ENCODE data around the gene HS6ST2. TPM values are rescaled to one million over a fixed set of nuclear protein-coding genes. Genes with fewer than 3 reads are reported as not detected.

The HS6ST2 gene
- polyA plus RNA-seq, 1 donor (not counting 4 experiments of a cell fraction or from before 2014, with no cell fraction given), result 0.43 TPM

DNA sequence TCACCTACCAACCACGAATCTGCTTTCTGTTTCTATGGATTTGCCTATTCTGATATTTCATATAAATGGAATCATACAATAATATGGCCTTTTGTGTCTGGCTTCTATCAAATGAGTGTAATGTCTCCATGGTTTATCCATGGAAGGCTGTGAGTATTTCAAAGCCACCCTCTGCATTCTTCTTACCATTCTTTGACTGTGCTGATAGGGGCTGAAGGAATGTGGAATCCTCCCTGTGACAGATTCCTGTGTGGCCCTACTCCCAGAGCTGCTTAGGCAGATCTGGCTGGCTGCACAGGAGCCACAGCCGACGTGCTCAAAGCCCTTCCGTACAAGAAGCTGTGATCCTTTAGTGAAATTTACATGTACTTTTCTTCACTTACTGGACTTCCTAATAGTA lies 163.2 kb downstream of the HS6ST2 start:
- no peak overlapping the region for H3K9ac ChIP-seq (ENCODE audit: control insufficient read depth, extremely low read depth, insufficient read depth, low read length)
- no peaks in the 10 kb centered on the region for H4K20me1 ChIP-seq (ENCODE audit: control insufficient read depth, extremely low read depth, insufficient read depth, low read length)
- H3K9me3 ChIP-seq (ENCODE audit: control insufficient read depth, low read depth, low read length), result no peaks in the 10 kb centered on the region
- TF ChIP-seq, protein P1, sequence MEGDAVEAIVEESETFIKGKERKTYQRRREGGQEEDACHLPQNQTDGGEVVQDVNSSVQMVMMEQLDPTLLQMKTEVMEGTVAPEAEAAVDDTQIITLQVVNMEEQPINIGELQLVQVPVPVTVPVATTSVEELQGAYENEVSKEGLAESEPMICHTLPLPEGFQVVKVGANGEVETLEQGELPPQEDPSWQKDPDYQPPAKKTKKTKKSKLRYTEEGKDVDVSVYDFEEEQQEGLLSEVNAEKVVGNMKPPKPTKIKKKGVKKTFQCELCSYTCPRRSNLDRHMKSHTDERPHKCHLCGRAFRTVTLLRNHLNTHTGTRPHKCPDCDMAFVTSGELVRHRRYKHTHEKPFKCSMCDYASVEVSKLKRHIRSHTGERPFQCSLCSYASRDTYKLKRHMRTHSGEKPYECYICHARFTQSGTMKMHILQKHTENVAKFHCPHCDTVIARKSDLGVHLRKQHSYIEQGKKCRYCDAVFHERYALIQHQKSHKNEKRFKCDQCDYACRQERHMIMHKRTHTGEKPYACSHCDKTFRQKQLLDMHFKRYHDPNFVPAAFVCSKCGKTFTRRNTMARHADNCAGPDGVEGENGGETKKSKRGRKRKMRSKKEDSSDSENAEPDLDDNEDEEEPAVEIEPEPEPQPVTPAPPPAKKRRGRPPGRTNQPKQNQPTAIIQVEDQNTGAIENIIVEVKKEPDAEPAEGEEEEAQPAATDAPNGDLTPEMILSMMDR (optimal IDR thresholded peaks at IDR 0.05 in 1 of 3, IDR thresholded peaks at IDR 0.05 in 1 of 3, conservative IDR thresholded peaks at IDR 0.05 in 1 of 3; ENCODE audit: extremely low read depth in 1 of 3, insufficient read depth in 2 of 3, low read length in 3 of 3), result no peak
- TF ChIP-seq EZH2 (IDR thresholded peaks at IDR 0.05; ENCODE audit: low read length), result no peak
- FAIRE-seq (no peak), DNase-seq (ENCODE audit: low read depth, low spot score) (no peak)
- no peaks in the 10 kb centered on the region for H3K36me3 ChIP-seq (ENCODE audit: control insufficient read depth in 2 of 2, extremely low read depth in 1 of 2, insufficient read depth in 2 of 2, low read length in 2 of 2)
- H3K27ac ChIP-seq (ENCODE audit: control insufficient read depth, insufficient read depth, low read length), result no peak overlapping the region
- H3K4me2 ChIP-seq (ENCODE audit: control insufficient read depth, extremely low read depth, insufficient read depth, low read depth, low read length), result no peak overlapping the region
- H3K27me3 ChIP-seq (ENCODE audit: control insufficient read depth, extremely low read depth, insufficient read depth, low read length), result no peaks in the 10 kb centered on the region
- no peaks in the 10 kb centered on the region for H3K4me1 ChIP-seq (ENCODE audit: control insufficient read depth, extremely low read depth, insufficient read depth, low read length)
- no peaks in the 10 kb centered on the region for H3K79me2 ChIP-seq (ENCODE audit: control insufficient read depth, insufficient read depth, low read length)
- no peak overlapping the region for H3K4me3 ChIP-seq (ENCODE audit: control insufficient read depth in 2 of 3, extremely low read depth in 1 of 3, insufficient read depth in 2 of 3, low read depth in 1 of 3, low read length in 3 of 3)
- H3K9me1 ChIP-seq (ENCODE audit: control insufficient read depth, extremely low read depth, insufficient read depth, low read length), result no peaks in the 10 kb centered on the region
- H2AFZ ChIP-seq (ENCODE audit: control insufficient read depth, low read length), result no peak overlapping the region
- dilution Hi-C loops (cut with MboI; ENCODE audit: extremely low pct_ligation_motif_present, low sequenced_read_pairs), result no loop called here

DNA sequence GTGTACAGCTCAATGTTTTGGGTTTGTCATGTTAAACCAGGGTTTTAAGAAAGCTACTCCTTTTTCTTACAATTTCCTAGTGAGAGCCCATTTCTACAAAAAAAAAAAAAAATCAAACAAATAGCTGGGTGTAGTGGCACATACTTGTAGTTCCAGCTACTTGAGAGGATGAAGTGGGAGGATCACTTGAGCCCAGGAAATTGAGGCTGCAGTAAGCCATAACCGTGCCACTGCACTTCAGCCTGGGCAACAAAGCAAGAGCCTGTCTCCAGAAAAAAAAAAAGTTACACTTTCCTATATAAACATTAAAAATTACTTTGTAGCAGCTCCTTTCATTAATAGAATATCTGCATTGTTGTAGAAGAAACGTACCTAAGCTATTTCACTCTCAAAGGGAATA lies 166.7 kb downstream of the HS6ST2 start:
- no peaks in the 10 kb centered on the region for H3K9me1 ChIP-seq (ENCODE audit: control insufficient read depth, extremely low read depth, insufficient read depth, low read length)
- no peaks in the 10 kb centered on the region for H3K27me3 ChIP-seq (ENCODE audit: control insufficient read depth, extremely low read depth, insufficient read depth, low read length)
- no peaks in the 10 kb centered on the region for H3K79me2 ChIP-seq (ENCODE audit: control insufficient read depth, insufficient read depth, low read length)
- H3K27ac ChIP-seq (ENCODE audit: control insufficient read depth, insufficient read depth, low read length), result no peak overlapping the region
- no peak overlapping the region for H3K4me2 ChIP-seq (ENCODE audit: control insufficient read depth, extremely low read depth, insufficient read depth, low read depth, low read length)
- no peaks in the 10 kb centered on the region for H3K4me1 ChIP-seq (ENCODE audit: control insufficient read depth, extremely low read depth, insufficient read depth, low read length)
- no peaks in the 10 kb centered on the region for H3K36me3 ChIP-seq (ENCODE audit: control insufficient read depth in 2 of 2, extremely low read depth in 1 of 2, insufficient read depth in 2 of 2, low read length in 2 of 2)
- DNase-seq (ENCODE audit: low read depth, low spot score) (no peak), FAIRE-seq (no peak)
- no peaks in the 10 kb centered on the region for H4K20me1 ChIP-seq (ENCODE audit: control insufficient read depth, extremely low read depth, insufficient read depth, low read length)
- no peaks in the 10 kb centered on the region for H3K9me3 ChIP-seq (ENCODE audit: control insufficient read depth, low read depth, low read length)
- no peak for TF ChIP-seq EZH2 (IDR thresholded peaks at IDR 0.05; ENCODE audit: low read length)
- TF ChIP-seq, protein P1 (optimal IDR thresholded peaks at IDR 0.05 in 1 of 3, IDR thresholded peaks at IDR 0.05 in 1 of 3, conservative IDR thresholded peaks at IDR 0.05 in 1 of 3; ENCODE audit: extremely low read depth in 1 of 3, insufficient read depth in 2 of 3, low read length in 3 of 3), result no peak
- H3K4me3 ChIP-seq (ENCODE audit: control insufficient read depth in 2 of 3, extremely low read depth in 1 of 3, insufficient read depth in 2 of 3, low read depth in 1 of 3, low read length in 3 of 3), result no peak overlapping the region
- dilution Hi-C loops (cut with MboI; ENCODE audit: extremely low pct_ligation_motif_present, low sequenced_read_pairs), result no loop called here
- H3K9ac ChIP-seq (ENCODE audit: control insufficient read depth, extremely low read depth, insufficient read depth, low read length), result no peak overlapping the region
- H2AFZ ChIP-seq (ENCODE audit: control insufficient read depth, low read length), result no peak overlapping the region
